HS-27A (cell line): Measurements from ENCODE around the gene ORM1.
A peak's percentile ranks its signal among the peaks of the same experiment; 100 is the strongest.

ENCODE experiments used
- DNase-seq: peaks from one replicate; pipeline ENCODE4 v3.0.0-alpha.2; 2012; ENCODE audit warnings: low read depth, missing footprints

The ORM1 gene

GRCh38 chr9:114344188-114344566 is 21.3 kb downstream of the ORM1 start:
- DNase-seq, result no peak

- DNase-seq, result no peak
Observed at GRCh38 chr9:114344692-114345091, 21.8 kb downstream of the ORM1 start.

DNA sequence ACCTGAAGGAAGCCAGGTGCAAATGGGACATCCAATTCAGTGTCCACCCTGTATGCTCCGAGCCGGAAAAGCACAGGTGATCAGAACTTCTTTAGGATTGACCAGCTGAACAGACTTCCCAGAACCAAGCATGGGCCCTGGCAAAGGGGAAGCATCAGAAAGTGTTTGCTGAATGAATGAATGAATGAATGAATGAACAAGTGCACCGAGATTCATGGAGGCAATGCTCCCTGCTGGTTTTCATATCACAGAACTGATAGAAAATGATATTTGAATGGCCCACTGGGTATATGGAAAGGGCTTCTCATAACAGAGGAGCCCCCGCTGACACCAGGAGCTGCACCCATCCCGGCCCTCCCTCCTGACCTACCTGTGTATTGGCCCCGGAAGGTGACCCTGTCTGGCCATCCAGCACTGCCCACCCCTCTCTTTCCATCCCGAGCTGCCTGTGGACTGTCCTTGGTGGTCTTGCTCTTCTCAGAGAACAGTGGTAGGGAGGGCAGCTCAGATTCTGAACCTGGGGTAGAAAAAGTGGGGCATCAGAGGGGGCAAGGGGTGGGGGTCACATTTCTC is 22.7 kb downstream of the ORM1 start:
- no peak for DNase-seq

- no peak for DNase-seq
Observed at GRCh38 chr9:114346146-114346545, 23.2 kb downstream of the ORM1 start.

DNA sequence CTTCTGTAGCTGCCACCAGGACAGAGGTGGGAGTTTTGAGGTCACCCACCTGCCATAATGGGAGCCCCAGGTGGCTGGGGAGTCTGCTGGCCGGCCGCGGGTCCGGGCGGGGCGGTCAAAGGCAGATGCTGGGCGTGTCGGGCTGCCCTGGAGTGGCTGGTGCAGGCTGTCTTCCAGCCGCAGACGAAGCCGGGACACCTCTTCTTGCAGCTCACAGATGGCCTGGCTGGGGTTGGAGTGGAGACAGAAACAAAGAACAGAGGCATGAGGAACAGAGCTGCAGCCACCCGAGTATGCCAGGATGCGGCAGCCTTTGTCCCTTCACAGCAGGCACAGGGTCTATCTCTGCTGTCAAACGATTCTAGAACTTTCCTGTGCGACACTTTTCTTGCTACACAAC is 24.8 kb downstream of the ORM1 start:
- DNase-seq, result no peak

GRCh38 chr9:114348261-114348905 is 25.5 kb downstream of the ORM1 start:
- DNase-seq, result no peak

GRCh38 chr9:114348906-114349482 is 26.1 kb downstream of the ORM1 start:
- peak; percentile 87 for DNase-seq

- no peak for DNase-seq
Observed at GRCh38 chr9:114349713-114350480, 27.0 kb downstream of the ORM1 start.

GRCh38 chr9:114350636-114351401 is 27.9 kb downstream of the ORM1 start:
- no peak for DNase-seq

DNA sequence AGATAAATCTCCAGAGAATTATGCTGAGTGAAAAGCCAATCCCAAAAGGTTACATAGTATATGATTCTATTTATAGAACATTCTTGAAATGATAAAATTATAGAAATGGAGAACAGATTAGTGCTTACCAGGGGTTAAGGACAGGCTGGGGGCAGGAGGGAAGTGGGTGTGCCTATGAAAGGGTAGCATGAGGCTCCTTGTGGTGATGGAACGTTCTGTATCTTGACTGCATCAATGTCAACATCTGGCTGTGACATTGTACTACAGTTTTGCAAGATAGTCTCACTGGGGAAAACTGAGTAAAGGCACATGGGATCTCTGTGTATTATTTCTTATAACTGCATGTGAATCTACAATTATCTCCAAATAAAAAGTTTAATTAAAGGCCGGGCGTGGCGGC is 29.0 kb downstream of the ORM1 start:
- DNase-seq, result no peak

DNA sequence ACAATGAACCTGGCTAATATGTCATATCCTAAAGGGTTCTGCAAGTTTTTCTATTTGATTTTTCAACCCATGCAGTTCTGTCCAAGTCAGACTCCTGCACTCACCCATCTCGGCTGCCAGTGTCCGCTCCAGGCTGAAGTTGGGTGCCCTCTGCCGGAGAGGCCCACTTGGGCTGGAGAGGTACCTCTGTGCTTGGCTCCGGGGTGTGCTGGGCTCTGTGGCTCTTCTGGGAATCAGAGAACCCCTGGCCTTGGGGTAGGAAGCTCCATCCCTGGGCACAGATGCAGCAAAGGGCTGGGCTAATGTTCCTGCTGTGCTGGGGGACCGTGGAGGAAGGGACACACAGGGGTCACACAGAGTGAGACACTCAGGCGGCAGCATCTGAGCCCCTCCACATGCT is 32.9 kb downstream of the ORM1 start:
- no peak for DNase-seq

- DNase-seq, result no peak
Observed at GRCh38 chr9:114356792-114357191, 33.9 kb downstream of the ORM1 start.

DNA sequence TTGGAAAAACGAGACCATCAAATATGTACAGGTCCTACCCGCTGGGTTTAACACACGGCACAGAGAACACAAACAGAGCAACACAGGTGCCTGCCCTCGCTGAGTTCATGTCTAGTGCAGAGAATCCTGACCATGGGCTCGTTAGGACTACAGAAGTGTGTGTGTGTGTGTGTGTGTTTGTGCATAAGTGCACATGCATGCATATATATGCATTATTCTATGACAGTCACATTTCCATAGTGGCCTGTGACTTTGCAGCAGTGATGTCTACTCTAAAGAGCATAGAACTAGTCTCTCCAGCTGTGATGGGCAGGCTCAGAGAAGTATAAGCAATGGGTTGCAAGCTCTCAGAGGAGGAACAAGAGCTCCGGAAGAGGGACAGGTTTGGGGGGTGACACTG is 34.5 kb downstream of the ORM1 start:
- no peak for DNase-seq

DNA sequence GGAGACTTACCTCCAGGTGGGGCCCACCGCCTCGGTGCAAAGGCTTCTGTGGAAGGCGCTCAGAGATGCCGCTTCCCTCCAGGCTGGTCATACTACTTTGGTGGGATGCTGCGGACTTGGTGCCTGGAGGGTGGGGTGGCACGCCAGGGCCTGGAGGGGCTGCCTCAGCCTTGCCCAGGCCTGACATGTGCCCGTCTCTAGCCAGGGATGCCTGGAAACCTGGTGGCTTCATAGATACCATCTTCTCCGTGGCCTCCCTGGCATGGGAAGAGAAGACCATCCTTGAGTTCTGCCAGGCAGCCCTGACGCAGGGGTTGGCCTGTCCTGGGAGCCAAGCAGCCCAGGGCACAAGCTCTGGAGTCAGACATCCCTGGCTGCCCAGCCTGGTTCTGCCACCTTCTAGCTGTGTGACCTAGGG is 35.0 kb downstream of the ORM1 start:
- no peak for DNase-seq

GRCh38 chr9:114359801-114360200 is 36.9 kb downstream of the ORM1 start:
- DNase-seq, result no peak

- DNase-seq, result no peak
Observed at GRCh38 chr9:114361542-114361941, 38.6 kb downstream of the ORM1 start.

GRCh38 chr9:114362394-114362793 is 39.5 kb downstream of the ORM1 start:
- no peak for DNase-seq

DNA sequence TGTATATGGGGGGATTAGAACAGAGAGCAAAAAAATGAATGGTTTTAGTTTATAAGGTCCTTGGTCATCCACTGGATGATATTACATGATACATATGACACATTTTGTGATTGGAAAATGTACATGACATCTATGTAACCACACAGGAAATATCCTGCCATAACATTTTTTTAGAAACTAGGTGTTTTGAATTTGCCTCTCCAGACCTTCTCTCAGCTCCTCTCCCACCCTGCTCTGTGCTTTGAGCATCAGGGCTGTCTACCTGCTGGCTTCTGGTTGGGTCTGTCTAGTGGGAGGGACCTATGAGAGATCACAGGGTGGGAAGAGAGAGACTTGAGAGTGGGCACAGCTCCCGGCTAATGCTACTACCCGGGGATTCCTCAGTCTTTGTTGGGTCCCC is 40.5 kb downstream of the ORM1 start:
- no peak for DNase-seq

- DNase-seq, result no peak
Observed at GRCh38 chr9:114364134-114365041, 41.5 kb downstream of the ORM1 start.

DNA sequence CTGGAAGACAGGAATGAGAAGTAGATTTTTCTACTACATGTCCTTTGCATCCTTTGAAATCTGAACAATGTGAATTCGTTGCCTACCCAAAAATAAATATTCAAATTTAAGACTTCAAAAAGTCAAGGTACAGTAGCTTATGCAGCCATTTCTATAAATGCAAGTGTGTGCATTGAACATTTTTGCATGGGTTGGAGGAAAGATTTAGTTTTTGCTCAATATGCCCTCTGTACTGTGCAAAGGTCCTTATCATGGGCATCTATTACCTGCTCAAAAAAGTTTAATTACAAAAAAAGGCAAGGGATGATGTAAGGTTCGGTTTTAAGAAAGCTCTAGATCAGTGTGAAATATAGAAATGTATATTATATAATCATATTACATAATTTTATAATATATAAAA is 42.3 kb downstream of the ORM1 start:
- no peak for DNase-seq
